Testis (tissue), 3 donors: ENCODE measurements around the gene ARHGEF7. TPM values are rescaled to one million over a fixed set of nuclear protein-coding genes. Genes with fewer than 3 reads are reported as not detected.
"Not testable (repeated sequence)": the region's sequence is repeated elsewhere in the genome, so short reads cannot be mapped to it uniquely, and the experiment has no call there.

Source experiments
- DNase-seq: peaks from one replicate; pipeline ENCODE4 v3.0.0-alpha.2; 2019
- H3K27ac ChIP-seq, 2 donors: fragments of 200-600 bp; sonication (generic); one replicate each; pipeline ENCODE4 v1.5.1; 2019
- H3K27me3 ChIP-seq: fragments of 200-600 bp; sonication (generic); one replicate; pipeline ENCODE4 v1.5.1; 2019
- H3K36me3 ChIP-seq: fragments of 200-600 bp; sonication (generic); one replicate; pipeline ENCODE4 v1.5.1; 2017; ENCODE audit warnings: low read depth; ENCODE audit errors: missing control alignments
- H3K4me1 ChIP-seq: fragments of 200-600 bp; sonication (generic); one replicate; pipeline ENCODE4 v1.5.1; 2019
- H3K4me3 ChIP-seq, 2 donors: fragments of 200-600 bp; sonication (generic); one replicate each; pipeline ENCODE4 v1.5.1; 2017 to 2019
- H3K9me3 ChIP-seq: fragments of 200-600 bp; sonication (generic); one replicate; pipeline ENCODE4 v1.5.1; 2017
- POLR2A ChIP-seq: fragments of 450-650 bp; IDR thresholded peaks from one replicate; pipeline ENCODE4 v1.6.1; 2017; ENCODE audit warnings: antibody characterized with exemption, mild to moderate bottlenecking, moderate library complexity
- WGBS, 2 donors: methylation state at CpG; one replicate each; pipeline ENCODE4 v1.1.5; 2018; 5-methylcytosine and 5-hydroxymethylcytosine counted together
- intact Hi-C: fragments of 100-400 bp; cut with DNase I; formaldehyde crosslinking; loops from one replicate; pipeline ENCODE4 v1.15.1; 2023; ENCODE audit warnings: low total_unique reads
- polyA plus RNA-seq: library from polyadenylated mRNA; stranded (reverse); fragments of 350-450 nt; fragmentation: Illumina TruSeq; extraction: RNeasy Lipid Tissue Mini Kit (QIAGEN cat#74804); gene quantifications from one replicate; pipeline ENCODE4 v1.2.3, GENCODE V29; 2014; ENCODE audit warnings: low read depth, low replicate concordance; ENCODE audit not compliant: insufficient read depth
- total RNA-seq, 2 donors: library from RNA; depleted of rRNA; stranded (reverse); fragments of >200 nt; gene quantifications; one replicate each; pipeline ENCODE4 v1.2.3, GENCODE V29; 2016
- TF ChIP-seq, protein P1 (sequence below), 3 experiments: fragments of 450-650 bp in 2 of 3; fragments of 200-600 bp in 1 of 3; sonication (generic) in 1 of 3; IDR thresholded peaks; one replicate each; pipeline ENCODE4 v1.5.1; 2016 to 2019; ENCODE audit warnings: antibody characterized with exemption in 3 of 3, mild to moderate bottlenecking in 2 of 3, moderate library complexity in 1 of 3

The ARHGEF7 gene
- total and polyA plus RNA-seq, 3 donors from 2014 or later: 73.6 to 136 (median 118) TPM

DNA sequence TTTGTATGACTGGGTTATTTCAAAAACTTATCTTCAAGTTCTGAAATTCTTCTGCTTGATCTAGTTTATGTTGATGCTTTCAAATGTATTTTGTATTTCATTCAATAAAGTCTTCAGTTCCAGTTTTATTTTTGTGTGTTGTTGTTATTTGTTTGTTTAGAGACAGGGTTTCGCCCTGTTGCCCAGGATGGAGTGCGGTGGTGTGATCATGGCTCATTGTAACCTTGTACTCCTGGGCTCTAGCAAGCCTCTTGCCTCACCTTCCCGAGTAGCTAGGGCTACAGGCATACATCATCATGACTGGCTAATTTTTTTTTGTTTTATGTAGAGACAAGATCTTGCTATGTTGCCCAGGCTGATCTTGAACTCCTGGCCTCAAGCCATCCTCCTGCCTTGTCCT is 40.3 kb upstream of the ARHGEF7 start:
- Histone ChIP-seq H3K9me3 (no peaks in the 10 kb centered on the region), H3K4me3 (no peak overlapping the region), H3K27me3 (no peaks in the 10 kb centered on the region), H3K27ac (no peak overlapping the region), H3K36me3 (no peaks in the 10 kb centered on the region), H3K4me1 (no peaks in the 10 kb centered on the region)
- intact Hi-C loops: no loop called here
- no peak for TF ChIP-seq POLR2A
- TF ChIP-seq, protein P1, sequence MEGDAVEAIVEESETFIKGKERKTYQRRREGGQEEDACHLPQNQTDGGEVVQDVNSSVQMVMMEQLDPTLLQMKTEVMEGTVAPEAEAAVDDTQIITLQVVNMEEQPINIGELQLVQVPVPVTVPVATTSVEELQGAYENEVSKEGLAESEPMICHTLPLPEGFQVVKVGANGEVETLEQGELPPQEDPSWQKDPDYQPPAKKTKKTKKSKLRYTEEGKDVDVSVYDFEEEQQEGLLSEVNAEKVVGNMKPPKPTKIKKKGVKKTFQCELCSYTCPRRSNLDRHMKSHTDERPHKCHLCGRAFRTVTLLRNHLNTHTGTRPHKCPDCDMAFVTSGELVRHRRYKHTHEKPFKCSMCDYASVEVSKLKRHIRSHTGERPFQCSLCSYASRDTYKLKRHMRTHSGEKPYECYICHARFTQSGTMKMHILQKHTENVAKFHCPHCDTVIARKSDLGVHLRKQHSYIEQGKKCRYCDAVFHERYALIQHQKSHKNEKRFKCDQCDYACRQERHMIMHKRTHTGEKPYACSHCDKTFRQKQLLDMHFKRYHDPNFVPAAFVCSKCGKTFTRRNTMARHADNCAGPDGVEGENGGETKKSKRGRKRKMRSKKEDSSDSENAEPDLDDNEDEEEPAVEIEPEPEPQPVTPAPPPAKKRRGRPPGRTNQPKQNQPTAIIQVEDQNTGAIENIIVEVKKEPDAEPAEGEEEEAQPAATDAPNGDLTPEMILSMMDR (IDR thresholded peaks at IDR 0.05): no peak
- no peak for DNase-seq
- WGBS, 2 donors: 89 to 94% methylated on average over 3 of the region's 3 CpGs

DNA sequence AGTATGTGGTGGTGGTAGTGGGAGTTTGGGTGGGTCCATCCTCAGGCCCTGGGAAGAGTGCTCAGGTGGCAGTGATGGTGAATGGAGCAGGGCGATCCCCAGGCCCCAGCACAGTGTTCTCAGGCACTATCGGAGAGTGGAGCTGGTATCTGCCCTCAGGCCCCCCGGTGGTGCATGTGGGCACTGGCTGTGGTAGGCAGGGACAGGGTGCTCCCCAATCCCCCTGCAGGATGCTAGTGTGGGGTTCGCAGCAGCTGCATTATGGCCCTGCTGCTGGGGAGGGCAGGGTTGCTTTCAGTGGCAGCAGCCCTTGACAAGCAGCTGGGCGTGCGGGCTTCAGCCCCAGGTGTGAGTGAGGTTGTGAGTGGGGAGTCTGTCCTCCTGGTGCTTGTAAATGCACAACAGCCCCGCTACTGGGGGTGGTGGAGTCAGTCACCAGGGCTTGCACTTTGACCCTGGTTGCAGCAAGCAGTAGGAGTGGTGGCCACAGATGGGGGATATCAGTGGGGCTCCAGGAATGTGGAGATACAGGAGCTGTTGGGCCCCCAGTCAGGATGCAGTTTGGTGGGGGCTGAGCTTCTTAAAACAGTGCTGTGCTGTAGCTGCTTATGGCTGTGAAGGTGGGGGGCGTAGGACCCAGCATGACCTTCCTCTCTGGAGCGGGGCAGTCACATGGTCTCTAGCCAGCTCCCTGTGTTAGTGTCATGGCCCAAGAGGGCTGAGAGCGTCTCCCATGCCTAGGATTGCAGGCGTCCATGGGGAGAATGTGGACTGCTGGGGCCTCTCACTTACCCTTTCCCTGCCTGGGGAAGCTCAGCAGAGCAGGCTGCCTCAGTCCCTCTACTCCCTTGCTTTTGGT is 38.7 kb upstream of the ARHGEF7 start:
- no peak overlapping the region for H3K27ac ChIP-seq
- H3K4me3 ChIP-seq: no peak overlapping the region
- intact Hi-C loops: no loop called here
- no peaks in the 10 kb centered on the region for H3K9me3 ChIP-seq
- no peaks in the 10 kb centered on the region for H3K36me3 ChIP-seq
- DNase-seq: no peak
- TF ChIP-seq POLR2A: no peak
- TF ChIP-seq, protein P1 (IDR thresholded peaks at IDR 0.05): no peak
- H3K4me1 ChIP-seq: no peaks in the 10 kb centered on the region
- H3K27me3 ChIP-seq: no peaks in the 10 kb centered on the region
- WGBS, 2 donors: 80 to 82% methylated on average over 6 to 10 of the region's 11 CpGs

DNA sequence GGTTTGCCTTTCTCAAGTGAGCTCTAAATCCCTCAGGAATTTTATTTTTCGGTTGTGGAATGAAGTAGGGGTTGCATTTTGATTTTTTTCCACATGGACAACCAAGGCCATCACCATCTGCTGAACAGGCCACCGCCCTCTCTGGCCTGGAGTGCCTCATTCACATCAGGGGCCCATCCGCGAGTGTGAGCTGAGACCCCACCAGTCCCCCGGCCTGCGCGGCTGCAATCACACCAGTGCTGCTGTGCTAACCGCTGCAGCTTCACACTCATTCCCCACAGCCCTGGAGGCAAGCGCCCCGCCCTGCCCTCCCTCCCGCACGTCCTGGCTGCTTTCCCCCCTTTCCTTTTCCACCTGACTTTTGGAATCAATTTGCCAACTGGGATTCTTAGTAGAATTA is 35.7 kb upstream of the ARHGEF7 start:
- no peaks in the 10 kb centered on the region for H3K4me1 ChIP-seq
- no peaks in the 10 kb centered on the region for H3K27me3 ChIP-seq
- TF ChIP-seq POLR2A: no peak
- TF ChIP-seq, protein P1 (IDR thresholded peaks at IDR 0.05): no peak
- no peak for DNase-seq
- H3K4me3 ChIP-seq: no peak overlapping the region
- no peak overlapping the region for H3K27ac ChIP-seq
- H3K9me3 ChIP-seq: no peaks in the 10 kb centered on the region
- H3K36me3 ChIP-seq: no peaks in the 10 kb centered on the region
- intact Hi-C loops: no loop called here
- 84 to 91% methylated on average over 12 of the region's 12 CpGs for WGBS, 2 donors

DNA sequence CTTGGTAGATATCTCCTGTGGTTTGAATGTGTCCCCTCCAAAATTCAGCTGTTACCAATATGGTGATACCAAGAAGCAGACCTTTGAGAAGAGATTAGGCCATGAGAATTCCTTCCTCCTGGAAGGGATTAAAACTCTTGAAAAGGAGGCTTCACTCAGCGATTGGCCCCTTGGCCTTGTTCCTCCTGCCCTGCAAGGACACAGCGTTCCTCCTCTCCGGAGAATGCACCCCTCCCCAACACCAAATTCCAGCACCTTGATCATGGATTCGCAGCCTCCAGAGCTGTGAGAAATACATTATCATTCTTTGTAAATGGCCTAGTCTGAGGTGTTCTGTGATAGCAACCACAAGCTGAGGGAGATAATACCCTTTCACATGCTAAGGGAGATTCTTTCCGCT is 34.5 kb upstream of the ARHGEF7 start:
- H3K27ac ChIP-seq: no peak overlapping the region
- no peak for DNase-seq
- no peaks in the 10 kb centered on the region for H3K36me3 ChIP-seq
- 44 to 64% methylated on average over 5 of the region's 5 CpGs for WGBS, 2 donors
- intact Hi-C loops: no loop called here
- no peaks in the 10 kb centered on the region for H3K27me3 ChIP-seq
- H3K4me1 ChIP-seq: no peaks in the 10 kb centered on the region
- TF ChIP-seq, protein P1 (IDR thresholded peaks at IDR 0.05): no peak
- TF ChIP-seq POLR2A: no peak
- no peaks in the 10 kb centered on the region for H3K9me3 ChIP-seq
- no peak overlapping the region for H3K4me3 ChIP-seq

DNA sequence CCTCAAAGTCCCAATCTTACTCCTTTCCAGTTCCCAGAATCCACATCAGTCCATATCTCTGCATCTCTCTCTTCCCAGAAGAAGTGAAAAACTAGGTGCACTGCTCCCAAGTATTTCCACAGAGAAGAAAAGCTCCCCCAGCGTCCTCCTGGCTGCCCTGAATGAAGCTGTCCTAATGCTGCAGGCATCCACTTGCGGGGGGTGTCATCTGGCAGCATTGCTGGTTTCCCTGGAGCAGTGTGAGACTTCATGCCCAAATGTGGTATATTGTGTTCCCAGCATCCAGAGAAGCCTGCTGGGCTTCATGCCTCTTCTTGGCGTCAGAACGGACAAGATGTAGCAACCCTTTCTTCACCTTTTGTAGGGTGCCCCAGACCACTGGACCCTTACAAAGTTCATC is 32.9 kb upstream of the ARHGEF7 start:
- 30 to 68% methylated on average over 2 to 4 of the region's 4 CpGs for WGBS, 2 donors

DNA sequence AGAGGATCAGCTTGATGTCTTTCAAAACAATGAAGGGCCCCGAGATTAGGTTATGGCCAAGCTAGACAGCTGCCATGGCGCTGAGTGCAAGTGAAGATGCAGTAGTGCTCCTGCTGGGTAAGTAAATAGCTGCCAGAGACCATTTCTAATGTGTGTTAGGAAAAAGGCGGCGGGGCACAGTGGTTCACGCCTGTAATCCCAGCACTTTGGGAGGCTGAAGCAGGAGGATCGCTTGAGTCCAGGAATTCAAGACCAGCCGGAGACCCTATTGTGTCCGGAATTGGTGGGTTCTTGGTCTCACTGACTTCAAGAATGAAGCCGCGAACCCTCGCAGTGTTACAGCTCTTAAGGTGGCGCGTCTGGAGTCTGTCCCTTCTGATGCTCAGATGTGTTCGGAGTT is 32.3 kb upstream of the ARHGEF7 start:
- H3K27ac ChIP-seq, DNase-seq, H3K9me3 ChIP-seq, intact Hi-C loops, H3K36me3 ChIP-seq, H3K4me1 ChIP-seq, H3K27me3 ChIP-seq: not testable (repeated sequence)
- WGBS, 2 donors: 66 to 77% methylated on average over 12 to 14 of the region's 14 CpGs
- peak overlapping the region in 1 of 2 donors; percentile 8 for H3K4me3 ChIP-seq

More for the DNA sequence above, 32.9 kb upstream of the ARHGEF7 start:
- intact Hi-C loops: no loop called here
- Histone ChIP-seq H3K36me3 (no peaks in the 10 kb centered on the region), H3K4me1 (no peaks in the 10 kb centered on the region), H3K9me3 (no peaks in the 10 kb centered on the region), H3K27me3 (no peaks in the 10 kb centered on the region), H3K27ac (no peak overlapping the region), H3K4me3 (no peak overlapping the region)
- DNase-seq: no peak
- TF ChIP-seq, protein P1 (IDR thresholded peaks at IDR 0.05): no peak
- no peak for TF ChIP-seq POLR2A

DNA sequence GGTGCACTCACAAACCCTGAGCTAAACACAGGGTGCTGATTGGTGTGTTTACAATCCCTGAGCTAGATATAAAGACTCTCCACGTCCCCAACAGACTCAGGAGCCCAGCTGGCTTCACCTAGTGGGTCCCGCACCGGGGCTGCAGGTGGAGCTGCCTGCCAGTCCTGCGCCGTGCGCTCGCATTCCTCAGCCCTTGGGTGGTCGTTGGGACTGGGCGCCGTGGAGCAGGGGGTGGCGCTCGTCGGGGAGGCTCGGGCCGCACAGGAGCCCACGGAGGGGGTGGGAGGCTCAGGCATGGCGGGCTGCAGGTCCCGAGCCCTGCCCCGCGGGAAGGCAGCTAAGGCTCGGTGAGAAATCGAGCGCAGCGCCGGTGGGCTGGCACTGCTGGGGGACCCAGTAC is 31.4 kb upstream of the ARHGEF7 start:
- H3K27me3 ChIP-seq, H3K36me3 ChIP-seq, DNase-seq, H3K9me3 ChIP-seq, H3K4me1 ChIP-seq, H3K27ac ChIP-seq, intact Hi-C loops: not testable (repeated sequence)
- 82% methylated on average over 8 of the region's 25 CpGs; no CpG with 5 or more reads in 1 of the 2 donors for WGBS, 2 donors
- peak overlapping the region in 1 of 2 donors; percentile 8 for H3K4me3 ChIP-seq
